PC-9 (cell line): ENCODE results near the gene GAD1.

Source experiments
- EZH2 ChIP-seq: fragments of 200-600 bp; sonication (generic); IDR thresholded peaks from 2 replicates; pipeline ENCODE4 v1.8.0; 2017; ENCODE audit warnings: antibody characterized with exemption, low read depth
- TF ChIP-seq, protein P1 (sequence below): fragments of 200-600 bp; sonication (generic); conservative IDR thresholded peaks from 2 replicates; pipeline ENCODE4 v1.6.1; 2017; ENCODE audit warnings: mixed run types, antibody characterized with exemption, mild to moderate bottlenecking, moderate library complexity

DNA sequence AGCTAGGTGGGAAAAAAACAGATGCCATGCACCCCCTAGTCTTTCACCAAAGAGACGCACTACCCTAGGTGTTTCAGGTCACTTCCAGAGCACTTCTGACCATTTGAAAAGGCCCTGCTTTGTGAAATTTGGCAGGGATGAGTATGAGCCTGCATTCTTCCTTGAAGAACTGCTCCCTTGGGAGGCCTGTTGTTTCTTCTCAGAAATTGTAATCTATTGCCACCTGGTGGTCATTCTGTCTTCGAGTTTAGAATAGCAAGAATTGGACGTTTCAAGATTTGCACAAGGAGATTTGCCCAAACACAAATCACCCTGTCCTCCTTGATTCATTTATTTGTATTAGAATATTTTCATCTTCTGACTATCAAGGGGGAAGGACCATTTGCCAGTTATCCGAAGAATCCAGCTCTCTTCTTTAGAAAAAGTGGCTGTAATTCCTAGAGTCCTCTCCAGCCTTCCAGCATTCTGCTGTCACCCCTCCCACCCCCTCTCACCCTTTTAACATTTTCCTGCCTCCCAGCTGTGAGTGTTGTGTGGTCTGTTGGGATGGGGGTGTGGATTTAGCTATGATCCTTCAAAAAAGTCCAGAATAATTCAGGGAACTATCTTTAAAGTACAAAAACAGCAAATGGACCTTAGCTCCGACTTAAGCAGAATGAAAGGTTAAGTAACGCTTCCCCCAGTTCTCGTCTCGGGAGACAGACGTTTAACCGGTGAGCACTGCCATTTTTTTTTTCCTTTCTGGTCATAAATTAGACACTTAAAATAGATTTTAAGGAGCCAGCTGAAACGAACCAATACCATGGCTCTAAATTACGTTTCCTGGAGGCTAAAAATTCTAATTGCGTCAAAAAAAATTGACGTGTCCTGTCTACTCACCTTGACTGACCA is 3.7 kb upstream of the GAD1 start:
- TF ChIP-seq, protein P1, sequence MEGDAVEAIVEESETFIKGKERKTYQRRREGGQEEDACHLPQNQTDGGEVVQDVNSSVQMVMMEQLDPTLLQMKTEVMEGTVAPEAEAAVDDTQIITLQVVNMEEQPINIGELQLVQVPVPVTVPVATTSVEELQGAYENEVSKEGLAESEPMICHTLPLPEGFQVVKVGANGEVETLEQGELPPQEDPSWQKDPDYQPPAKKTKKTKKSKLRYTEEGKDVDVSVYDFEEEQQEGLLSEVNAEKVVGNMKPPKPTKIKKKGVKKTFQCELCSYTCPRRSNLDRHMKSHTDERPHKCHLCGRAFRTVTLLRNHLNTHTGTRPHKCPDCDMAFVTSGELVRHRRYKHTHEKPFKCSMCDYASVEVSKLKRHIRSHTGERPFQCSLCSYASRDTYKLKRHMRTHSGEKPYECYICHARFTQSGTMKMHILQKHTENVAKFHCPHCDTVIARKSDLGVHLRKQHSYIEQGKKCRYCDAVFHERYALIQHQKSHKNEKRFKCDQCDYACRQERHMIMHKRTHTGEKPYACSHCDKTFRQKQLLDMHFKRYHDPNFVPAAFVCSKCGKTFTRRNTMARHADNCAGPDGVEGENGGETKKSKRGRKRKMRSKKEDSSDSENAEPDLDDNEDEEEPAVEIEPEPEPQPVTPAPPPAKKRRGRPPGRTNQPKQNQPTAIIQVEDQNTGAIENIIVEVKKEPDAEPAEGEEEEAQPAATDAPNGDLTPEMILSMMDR: peak; percentile 85
- no peak for TF ChIP-seq EZH2
